ENCODE data around the gene LRRC41.

GRCh38 chr1:46303872-46304326, 483 bp upstream of the LRRC41 start:
- TF ChIP-seq CTCF (IDR thresholded peaks at IDR 0.05) (no peak), POLR2AphosphoS5 (IDR thresholded peaks at IDR 0.05) (no peak), EP300 (IDR thresholded peaks at IDR 0.05; ENCODE audit: low read depth) (no peak), POLR2A (IDR thresholded peaks at IDR 0.05) (no peak)

Measured in transverse colon (tissue), 4 donors.